NCI-H146 treated with DMSO at 0.1 percent for 48 hours (cell line): ENCODE measurements around the gene TTC7B.
A peak's percentile ranks its signal among the peaks of the same experiment; 100 is the strongest.

Experiments used
- DNase-seq: peaks from one replicate; lab custom pipeline; 2025; ENCODE audit not compliant: unreplicated experiment; lab: John Stamatoyannopoulos, UW

Gene TTC7B

DNA sequence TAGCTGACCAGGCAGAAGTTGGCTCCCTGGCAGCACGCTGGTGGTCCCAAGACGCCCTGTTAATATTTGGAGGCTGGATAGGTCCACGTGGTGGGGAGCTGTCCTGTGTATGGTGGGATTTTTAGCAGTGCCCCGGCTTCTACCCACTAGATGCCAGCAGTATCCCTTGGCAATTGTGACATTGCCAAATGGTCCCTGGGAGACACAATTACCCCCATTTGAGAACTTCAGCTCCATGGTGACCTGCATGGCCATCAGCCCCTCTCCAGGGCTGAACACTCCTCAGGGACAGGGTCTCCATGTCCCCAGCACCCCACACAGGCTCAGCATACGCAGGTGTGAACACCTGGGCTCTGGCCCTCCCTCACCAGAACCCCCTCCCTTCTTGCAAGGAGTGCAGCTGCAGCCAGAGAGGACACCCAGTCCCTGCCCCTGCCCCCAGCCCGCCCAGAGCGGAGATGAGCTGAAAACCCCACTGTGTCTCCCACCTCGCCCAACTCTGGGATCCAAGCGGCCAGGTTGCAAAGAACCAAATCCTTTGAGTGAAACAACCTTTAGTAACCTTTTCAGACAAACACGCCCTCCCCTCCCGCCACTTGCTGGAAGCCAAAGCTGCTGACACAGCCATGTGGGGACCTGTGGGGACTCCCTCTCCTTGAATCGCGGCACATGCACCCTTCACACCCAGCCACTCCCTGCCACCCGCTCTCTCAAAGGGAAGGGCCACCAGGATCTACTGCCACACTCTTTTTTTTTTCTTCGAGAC is 299.0 kb downstream of the TTC7B start:
- DNase-seq = no peak

DNA sequence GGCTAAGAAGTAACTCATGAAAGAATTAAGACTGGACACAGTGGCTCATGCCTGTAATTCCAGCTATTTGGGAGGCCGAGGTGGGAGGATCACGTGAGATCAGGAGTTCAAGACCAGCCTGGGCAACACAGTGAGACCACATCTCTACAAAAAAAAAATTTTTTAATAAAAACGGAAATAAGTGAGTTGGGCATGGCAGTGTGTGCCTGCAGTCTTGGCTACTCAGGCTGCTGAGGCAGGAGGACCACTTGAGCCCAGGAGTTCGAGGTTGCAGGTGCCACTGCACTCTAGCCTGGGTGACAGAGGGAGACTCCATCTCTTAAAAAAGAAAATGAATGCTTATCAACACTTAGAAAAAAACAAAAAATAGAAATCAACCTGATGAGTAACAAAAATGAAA is 301.7 kb downstream of the TTC7B start:
- DNase-seq = no peak

DNA sequence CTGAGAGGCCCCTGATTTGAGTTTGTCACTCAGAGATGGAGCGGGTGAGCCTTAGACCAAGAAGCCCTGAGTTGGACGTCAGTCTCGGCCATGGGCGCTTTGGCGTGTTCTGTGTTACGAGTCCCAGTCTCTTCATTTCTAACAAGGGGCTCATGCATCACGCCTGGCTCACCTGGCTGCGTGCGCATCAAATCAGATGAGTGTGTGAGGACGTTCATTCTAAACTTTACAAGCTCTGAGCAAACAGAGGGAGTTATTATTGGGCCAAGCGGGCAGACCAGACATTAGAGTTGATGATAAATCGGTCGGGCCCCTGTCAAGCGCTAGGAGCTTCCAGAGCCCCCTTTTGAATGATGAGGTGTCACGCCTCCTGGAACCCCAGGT is 302.2 kb downstream of the TTC7B start:
- DNase-seq = peak; percentile 79

DNA sequence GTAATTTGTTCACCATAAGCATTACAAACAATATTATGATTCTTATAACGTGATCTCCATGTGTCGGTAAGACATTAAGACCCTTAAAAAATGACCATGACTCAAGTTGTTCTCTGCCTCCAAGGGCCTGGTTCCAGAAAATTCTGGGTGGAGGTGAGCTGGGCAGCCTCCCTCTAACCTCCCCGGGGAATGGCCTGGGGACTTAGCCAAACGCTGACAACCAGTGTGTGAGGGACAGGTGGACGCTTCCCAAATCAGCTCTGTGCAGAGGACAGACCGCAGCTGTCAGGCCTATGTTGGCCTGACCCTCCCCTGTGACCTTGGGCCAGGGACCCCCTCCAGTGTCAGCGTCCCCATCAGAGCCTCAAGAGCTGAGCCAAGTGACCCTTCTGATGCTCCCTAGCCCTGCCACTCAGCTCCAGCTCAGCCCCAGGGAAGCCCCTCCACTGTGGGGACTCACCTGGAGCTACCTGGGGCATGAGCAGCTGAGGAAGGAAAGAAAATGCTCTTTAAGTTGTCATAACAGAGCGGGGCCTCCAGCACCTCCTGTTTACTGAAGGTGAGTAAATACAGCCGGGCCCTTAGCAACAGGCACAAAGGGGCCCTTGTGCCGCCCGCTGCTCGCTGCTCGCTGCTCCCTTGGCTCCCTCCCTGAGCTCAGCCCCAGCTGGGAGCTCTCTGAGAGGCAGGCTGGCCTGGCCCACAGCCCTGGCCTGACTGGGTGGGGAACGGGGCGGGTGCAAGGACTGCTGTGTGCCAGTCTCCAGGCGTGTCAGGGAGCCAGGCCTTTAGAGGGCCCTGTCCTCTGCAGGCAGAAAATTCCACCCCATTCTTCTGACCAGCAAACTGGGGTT is 302.8 kb downstream of the TTC7B start:
- peak; percentile 99 for DNase-seq

DNA sequence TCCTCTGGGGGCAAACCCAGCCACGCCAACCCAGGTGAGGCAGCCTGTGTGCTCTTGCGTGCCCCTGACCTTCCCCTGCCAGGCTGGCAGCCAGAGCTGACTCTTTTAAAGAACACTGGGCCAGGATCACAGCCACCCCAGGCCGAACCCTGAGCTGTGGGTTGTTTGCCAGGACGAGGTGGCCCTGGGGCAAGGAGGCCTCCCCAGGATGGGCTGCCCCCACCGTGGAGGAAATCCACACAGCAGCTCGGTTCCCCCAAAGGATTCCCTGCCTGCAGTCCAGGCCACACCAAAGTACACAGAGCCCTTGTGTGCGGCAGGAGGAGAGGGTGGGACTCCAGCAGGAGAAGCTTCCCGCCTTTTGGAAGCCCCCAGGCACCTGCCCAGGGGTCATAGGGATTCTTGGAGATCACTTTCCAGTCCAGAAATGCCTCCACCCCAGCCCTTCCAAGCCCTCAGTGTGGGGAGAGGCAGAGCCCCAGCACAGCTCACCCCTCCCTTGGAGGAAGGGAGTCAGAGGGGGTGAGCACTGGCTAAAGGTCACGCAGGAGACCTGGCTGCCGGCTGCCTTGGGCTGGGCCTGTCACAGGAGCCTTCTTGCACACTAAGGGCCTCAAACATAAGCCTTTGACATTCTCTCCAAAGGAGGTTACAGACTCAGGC is 303.8 kb downstream of the TTC7B start:
- peak; percentile 39 for DNase-seq

DNA sequence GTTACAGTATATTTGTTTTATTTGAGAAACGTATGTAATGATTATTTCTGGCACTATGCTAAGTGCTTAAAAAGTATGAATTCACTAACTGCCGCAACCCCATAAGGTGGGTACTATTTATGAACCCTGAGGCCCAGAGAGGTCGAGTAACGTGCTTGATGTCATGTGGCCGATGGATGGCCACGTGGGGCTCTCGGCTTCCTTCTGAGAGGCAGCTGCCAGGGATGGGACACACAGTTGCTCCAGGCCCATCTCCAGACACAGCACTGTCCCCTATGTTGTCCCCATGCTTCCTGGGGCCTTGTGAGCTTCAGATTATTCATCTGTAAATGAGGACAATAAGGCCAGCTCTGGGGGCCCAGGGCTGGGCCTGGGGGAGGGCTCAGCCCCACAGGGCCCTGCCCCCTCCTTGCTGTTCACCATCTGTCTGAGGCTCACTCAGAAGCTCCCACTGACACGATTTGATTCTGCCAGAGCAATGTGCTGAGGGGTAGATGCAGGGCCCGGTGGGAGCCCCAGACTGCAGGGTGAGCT is 304.4 kb downstream of the TTC7B start:
- peak; percentile 29 for DNase-seq

DNA sequence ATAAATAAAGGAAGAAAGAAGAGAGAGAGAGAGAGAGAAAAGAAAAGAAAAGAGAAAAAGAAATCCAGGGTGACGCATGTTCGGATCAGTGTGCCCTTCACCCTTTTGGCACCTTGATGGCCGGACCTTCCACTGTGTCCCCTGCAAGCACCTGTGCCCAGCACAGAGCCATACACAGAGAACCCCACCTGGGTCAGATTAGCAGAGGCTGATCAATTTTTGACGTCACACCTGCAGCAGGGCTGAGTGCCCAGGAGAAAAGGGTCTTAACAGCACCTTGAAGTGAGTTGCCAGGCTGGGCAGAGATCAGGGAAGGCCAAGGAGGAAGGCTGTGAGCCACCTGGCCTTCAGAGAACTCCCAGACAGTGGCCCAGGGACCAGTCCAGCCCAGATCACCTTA is 305.0 kb downstream of the TTC7B start:
- no peak for DNase-seq

DNA sequence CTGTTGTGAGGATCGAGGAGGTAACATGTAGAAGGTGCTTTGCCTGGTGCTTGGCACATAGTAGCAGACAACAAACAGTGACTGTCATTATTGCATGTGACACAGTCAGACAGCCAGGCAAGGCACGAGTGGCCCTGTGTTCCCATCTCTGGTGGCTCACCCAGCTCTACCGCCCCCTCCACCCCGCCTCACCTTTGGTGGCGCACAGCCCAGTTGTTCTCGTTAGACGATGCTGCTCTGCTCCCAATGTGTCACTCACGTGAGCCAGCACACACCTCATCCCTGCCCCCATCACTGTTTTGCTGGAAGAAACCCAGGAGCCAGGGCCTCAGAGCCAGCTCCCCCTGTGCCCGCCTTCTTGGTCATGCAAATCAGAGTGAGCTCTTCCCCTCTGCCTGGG is 306.1 kb downstream of the TTC7B start:
- no peak for DNase-seq

DNA sequence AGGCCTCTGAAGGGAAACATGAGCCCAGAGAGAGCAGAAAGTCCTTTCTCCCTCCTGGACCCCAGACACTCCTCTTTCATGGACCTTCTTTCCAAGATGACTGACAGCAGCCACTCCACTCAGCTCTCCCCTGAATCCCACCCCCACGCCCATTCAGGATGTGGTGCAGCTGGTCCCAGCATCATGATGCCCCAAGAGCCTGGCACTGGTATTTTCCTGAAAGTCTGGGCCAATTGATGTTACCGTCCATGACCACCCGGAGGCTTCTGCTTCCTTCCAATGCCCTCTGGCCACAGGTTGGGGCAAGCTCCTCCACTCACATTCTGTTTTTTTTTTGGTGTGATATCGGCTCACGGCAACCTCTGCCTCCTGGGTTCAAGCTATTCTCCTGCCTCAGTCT is 306.8 kb downstream of the TTC7B start:
- no peak for DNase-seq

DNA sequence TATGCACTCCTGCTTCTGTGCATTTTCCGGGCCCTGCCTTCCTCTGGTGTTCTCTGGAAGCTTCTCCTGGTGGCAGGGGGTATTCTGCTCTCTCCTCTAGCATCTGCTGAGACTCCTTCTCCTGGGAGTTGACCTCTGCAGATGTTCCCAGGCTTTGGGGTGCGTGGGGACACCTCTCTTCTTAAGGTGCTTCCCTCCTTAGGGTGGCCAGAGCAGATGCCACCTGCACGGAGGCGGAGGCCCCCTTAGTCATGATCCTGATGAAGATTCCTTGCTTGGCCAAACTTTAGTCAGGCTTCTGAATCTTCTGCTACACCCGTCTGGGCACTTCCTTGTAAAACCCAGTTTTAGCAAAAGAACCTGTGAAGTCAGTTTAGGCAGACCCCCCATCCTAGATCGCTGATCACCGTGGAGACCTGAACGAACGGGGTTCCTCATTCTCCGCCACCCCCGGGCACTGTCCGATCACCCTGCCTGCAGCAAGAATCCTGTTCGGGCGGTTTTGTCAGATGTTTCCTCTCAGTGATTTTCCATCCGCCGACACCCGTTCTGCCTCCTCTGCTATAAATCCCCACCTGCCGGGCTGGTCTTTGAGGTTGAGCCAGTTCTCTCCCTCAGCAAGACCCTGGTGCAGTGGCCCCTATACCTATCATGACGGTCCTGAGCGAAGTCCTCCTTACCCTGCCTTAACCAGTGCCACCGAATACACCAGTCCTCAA is 307.5 kb downstream of the TTC7B start:
- no peak for DNase-seq

DNA sequence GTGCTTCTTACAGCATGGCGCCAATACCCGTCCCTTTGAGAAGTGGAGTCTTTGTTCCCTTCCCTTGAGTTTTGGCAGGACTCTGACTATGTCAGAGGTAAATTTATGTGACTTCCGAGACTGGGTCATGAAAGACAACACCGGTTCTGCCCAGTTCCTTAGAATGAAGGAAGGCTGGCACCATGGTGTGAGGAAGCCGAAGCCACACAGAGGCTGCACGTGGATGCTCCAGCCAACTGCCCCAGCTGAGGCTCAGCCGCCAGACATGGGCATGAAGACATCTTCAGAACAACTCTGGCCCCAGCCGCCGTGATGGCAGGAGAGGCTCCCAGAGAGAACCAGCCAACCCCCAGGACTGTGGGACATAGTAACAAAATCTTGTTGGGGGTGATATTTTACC is 308.2 kb downstream of the TTC7B start:
- DNase-seq = no peak

DNA sequence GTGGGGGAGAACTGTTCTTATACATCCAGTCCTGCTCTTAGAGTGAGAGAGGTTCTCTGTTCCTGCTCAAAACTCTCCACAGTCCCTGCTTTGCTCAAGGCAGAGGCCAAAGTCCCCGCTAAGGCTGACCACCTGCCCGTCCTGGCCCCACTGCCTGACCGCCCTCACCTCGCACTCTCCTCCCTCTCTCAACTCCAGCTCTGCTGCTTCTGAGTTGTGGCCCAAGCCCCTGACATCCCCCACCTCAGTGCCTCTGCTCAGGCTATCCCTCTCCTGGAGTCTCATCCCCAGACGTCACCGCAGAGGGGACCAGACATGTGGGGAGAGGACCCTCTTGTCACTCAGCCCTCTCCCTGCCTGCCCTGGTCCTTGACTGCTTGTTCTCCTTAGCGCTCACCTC is 308.8 kb downstream of the TTC7B start:
- DNase-seq = no peak

DNA sequence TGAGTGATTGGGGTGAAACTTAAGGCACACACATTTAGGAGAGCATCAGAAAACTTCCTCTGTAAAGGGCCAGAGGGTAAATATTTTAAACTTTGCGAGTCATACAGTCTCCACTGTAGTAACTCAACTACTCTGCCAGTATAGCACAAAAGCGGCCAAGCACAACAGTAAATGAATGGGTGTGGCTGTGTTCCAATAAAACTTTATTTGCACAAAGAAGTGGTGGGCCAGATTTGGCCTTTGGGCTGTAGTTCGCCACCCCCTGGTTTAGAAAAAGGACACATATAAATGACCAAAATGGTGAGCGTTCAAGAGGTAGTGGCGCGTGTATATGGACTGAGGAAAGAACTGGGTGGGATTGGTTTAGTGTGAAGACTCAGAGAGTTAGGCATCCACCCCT is 309.5 kb downstream of the TTC7B start:
- DNase-seq = no peak

DNA sequence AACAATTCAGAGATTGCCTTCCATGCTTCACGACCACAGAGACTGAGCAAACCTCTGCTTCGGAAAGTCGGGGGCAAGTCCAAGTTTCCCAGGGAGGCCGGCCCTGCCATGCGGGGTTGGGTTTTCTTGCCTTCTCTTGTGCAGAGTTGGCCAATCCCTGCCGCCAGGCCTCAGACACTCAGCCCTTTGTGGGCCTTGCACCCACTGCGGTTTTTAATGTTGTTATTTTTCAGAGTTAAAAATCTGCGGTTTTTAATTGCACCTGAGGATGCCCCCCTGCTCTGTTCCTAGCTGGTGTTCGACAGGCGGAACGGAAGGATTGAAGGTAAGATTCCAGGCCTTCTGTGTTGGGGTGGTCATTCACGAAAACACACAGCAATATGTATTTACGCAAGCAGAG is 310.7 kb downstream of the TTC7B start:
- DNase-seq = no peak

DNA sequence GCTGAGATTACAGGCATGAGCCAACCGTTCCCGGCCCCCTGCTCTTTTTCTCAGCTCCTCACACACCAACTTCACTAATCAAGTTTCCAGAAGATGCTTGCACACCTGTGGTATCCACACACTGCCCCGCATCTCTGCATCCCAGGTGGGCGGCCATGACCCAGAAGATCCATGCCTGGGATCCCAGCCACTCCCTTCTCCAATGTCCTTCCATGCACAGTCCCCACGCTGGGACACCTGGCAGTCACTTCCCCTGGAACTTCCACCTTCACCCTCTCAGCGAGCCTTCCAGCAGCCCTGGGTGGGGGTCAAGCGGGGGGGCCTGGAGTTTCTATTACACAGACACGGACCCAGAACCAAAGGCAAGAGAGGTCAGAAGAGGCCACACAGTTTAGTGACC is 311.6 kb downstream of the TTC7B start:
- DNase-seq = no peak

DNA sequence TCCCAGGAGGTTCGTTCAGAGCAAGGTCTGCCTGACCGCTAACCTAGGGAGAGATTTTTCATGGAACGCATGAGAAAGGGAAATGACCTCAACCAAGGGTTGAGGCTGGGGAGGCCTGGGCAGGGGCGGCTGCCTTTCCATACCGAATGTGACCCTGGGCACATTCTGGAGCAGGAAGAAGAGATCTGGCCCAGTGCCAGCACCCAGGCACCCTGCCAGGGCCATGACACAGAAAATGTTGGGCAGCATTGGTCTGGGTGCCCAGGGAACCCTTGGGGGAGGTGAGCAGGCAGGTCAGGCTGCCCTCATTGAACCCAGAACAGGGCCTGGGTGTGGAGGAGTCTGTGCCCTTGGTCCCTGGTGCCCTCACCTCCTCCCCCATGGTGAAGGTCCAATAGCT is 312.6 kb downstream of the TTC7B start:
- no peak for DNase-seq

DNA sequence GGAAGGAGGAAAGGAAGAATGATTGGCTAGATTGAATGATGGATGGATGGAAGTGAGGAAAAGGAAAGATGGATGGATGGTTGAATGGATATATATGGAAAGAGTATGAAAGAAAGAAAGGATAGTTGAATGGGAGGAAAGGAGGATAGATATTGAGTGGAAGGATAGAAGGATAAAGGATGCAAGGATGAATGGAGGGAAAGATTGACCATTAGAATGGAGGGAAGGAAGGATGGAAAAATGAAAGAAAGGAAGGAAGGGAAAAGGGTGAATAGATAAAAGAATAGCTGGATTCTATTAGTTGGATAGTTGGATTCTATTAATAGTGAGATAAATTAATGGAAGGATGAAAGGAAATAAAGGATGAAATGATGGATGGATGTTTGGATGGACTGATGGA is 313.5 kb downstream of the TTC7B start:
- no peak for DNase-seq

DNA sequence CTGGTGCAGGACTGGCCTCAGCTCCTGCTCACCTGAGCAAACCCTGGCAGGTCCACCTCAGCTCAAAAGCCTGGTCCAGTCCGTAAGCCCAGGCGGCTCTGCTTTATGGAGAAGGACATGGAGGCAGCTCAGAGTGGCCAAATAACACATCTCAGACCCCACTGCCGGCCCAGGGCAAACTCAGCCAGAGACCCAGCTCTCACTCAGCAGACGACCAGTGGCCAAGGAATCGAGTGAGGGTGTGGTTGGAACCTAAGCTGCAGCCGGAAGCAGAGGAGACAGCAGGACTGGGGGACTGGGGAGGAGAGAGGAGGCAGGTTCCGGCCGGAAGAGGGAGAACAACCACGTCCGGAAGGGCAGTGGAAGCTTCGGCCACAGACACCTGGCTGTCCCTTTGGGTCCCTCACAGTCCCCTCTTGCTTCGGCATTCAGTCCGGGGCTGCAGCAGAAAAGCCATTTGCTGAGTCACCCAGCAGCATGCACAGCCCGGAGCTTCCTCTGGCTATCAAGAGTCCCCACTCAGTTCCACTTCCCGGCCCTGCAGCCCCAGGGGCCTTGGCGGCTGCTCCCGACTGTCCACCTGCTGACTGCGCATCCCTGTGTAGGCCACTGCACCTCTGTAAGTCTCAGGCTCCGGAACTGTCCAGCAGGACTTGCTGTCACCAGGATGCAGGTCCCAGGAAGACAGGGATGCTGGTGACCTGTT is 315.4 kb downstream of the TTC7B start:
- no peak for DNase-seq

DNA sequence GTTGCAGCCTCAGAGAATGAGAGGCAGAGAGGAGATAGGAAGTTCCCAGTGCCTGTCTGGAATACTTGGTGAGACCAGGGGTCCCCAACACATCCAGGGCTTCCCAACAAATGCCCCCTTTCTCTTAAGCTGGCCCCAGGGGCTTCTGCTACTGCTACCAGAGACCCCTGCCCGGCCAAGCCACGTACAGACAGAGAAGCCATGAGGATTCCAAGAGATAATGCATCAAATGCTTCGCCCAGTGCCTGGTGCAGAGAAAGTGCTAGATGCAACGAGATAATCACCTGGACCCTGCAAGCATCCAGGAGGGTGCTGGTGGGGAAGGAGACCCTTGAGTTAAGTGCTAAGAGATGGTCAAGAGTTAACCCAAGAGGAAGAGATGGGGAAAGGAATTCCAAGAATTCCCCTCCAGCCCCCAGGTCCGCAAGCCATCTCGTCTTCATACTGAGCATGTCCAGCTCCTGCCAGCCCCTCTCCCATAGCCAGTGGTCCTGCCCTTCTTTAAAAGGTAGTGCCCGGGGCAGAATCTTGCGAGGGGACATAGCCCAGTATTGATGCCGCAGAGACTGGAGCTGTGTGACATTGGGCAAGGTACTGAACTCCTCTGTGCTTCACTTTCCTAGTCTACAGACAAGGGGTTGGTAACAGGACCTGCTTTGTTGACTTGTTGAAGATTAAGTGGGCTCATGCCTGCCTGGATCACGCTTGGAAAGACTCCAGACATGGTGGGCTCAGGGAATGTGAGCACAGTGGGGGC is 316.1 kb downstream of the TTC7B start:
- no peak for DNase-seq

DNA sequence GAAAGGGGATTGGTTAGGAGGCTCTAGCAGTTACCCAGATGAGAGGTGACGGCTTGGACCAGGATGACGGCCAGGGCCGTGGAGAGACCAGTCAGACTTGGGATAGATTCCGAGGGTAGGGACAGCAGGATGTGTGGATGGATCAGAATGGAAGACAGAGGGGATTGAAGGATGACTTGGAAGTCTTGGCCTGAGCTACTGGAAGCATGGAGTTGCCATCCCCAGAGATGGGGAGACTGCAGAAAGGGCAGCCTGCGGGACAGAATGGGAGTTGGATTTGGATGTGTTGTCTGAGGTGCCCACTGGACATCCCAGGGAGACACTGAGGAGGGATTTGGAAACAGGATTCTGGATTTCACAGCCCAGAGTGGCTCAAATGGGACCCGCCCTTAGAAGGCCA is 317.1 kb downstream of the TTC7B start:
- no peak for DNase-seq
